ENCODE results near the gene DCAF5. TPM values are rescaled to one million over a fixed set of nuclear protein-coding genes. Genes with fewer than 3 reads are reported as not detected.

DCAF5 gene
- total and polyA plus RNA-seq, 2 of the 8 experiments (the other 6 are each of a cell fraction or from before 2014, with no cell fraction given): 24.3 to 31.0 TPM

GRCh38 chr14:69191340-69192111 lies 38.6 kb upstream of the DCAF5 start, which contains the start of gene EXD2 (continued):
- no peak for TF ChIP-seq SIRT6 (IDR thresholded peaks at IDR 0.05; ENCODE audit: low read length)
- TF ChIP-seq USF2 (IDR thresholded peaks at IDR 0.05; ENCODE audit: low read length): no peak
- TF ChIP-seq YY1 (IDR thresholded peaks at IDR 0.05; ENCODE audit: low read depth, low read length): peak; percentile 99
- no peak for TF ChIP-seq SP2 (IDR thresholded peaks at IDR 0.05; ENCODE audit: low read length)
- peak; percentile 8 to 26; a peak in 2 of 4 replicates for TF ChIP-seq HDAC2 (IDR thresholded peaks at IDR 0.05; ENCODE audit: borderline replicate concordance in 1 of 2, low read depth in 2 of 2, low read length in 2 of 2)
- TF ChIP-seq CHD2 (IDR thresholded peaks at IDR 0.05; ENCODE audit: low read length): 0 out of 2 replicates have a peak, but pooled peaks have one; percentile 38
- TF ChIP-seq CBX5 (IDR thresholded peaks at IDR 0.05; ENCODE audit: low read depth, low read length): no peak
- TF ChIP-seq CTCF (IDR thresholded peaks at IDR 0.05; ENCODE audit: control extremely low read depth in 1 of 3, insufficient read depth in 1 of 3, low read depth in 1 of 3, low read length in 3 of 3): no peak
- TF ChIP-seq TAF1 (IDR thresholded peaks at IDR 0.05; ENCODE audit: low read depth, low read length): peak; percentile 94
- TF ChIP-seq BCL11A (IDR thresholded peaks at IDR 0.05; ENCODE audit: low read depth in 2 of 2, low read length in 2 of 2): no peak
- peak; percentile 72 to 89 for TF ChIP-seq POLR2A (IDR thresholded peaks at IDR 0.05; ENCODE audit: control extremely low read depth in 1 of 2, low read depth in 2 of 2, low read length in 2 of 2)
- TF ChIP-seq RBBP5 (IDR thresholded peaks at IDR 0.05; ENCODE audit: borderline replicate concordance, low read depth, low read length): peak; percentile 96
- TF ChIP-seq ATF3 (IDR thresholded peaks at IDR 0.05; ENCODE audit: insufficient read depth, low read depth, low read length): no peak
- TF ChIP-seq RFX5 (IDR thresholded peaks at IDR 0.05; ENCODE audit: borderline replicate concordance, low read depth, low read length): no peak
- TF ChIP-seq ATF2 (IDR thresholded peaks at IDR 0.05; ENCODE audit: low read length): peak; percentile 92
- no peak for TF ChIP-seq MAFK (IDR thresholded peaks at IDR 0.05; ENCODE audit: low read depth, low read length)
- TF ChIP-seq JUN (IDR thresholded peaks at IDR 0.05; ENCODE audit: low read depth, low read length): no peak
- no peak; a peak in 1 of 4 replicates for TF ChIP-seq RAD21 (IDR thresholded peaks at IDR 0.05 in 1 of 2, conservative IDR thresholded peaks at IDR 0.05 in 1 of 2; ENCODE audit: low read depth in 2 of 2, low read length in 2 of 2)
